Measurements from ENCODE around the gene CDC42. TPM values are rescaled to one million over a fixed set of nuclear protein-coding genes. Genes with fewer than 3 reads are reported as not detected.

CDC42 gene
- total and polyA plus RNA-seq, 2 of the 13 experiments (the other 11 are each of a cell fraction or from before 2014, with no cell fraction given), result 138 to 237 TPM

DNA sequence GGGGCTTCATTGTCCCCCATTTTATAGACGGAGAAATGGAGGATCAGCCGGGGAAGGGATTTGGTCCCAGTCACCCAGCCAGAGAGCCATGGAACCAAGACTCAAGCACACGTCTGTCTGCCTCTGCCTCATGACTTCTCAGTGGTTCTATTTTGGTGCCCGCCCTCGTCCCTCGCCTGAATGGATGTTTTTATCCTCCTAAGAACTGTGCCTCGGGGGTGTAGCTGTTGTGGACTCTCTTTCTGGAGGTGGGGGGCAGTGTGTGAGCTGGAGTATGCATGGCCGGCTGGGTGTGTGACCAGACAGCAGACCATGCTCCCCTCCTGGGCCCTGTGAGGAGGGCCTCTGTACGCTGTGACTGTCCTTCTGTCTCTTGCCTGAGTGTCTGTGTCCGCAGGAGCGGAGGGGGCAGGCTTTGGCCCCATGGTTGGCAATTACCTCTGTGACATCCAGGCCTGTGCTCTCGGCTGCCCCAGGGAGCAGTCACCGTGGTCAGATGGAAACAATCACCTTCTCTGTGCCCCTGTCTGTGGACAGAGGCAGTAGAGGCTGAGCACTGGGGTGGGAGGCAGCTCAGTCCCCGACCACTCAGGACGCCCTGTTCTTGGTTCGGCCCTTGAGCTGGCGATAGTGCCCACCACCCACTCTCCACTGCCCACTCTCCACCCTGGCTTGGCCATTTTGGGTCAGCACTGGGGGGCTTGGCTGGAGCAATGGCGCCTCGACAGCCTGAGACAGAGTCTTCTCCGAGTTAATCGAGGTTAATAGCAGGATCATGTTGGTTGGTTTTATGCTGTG, 70.0 kb downstream of the CDC42 start (continued):
- no peak for TF ChIP-seq AKNA (CRISPR knock-in tag; IDR thresholded peaks at IDR 0.05; ENCODE audit: borderline replicate concordance)
- no peak for TF ChIP-seq ZNF280B (CRISPR knock-in tag; IDR thresholded peaks at IDR 0.05; ENCODE audit: borderline replicate concordance)

GRCh38 chr1:22123071-22123390, 70.5 kb downstream of the CDC42 start:
- no peak for FAIRE-seq
- POLR2A ChIA-PET, result no interaction called here
- Histone ChIP-seq H3K27ac (ENCODE audit: extremely low read length, insufficient read depth, low read length) (no peak overlapping the region), H3K4me2 (ENCODE audit: low read depth, low read length) (no peak overlapping the region), H3K36me3 (replicated peaks in 1 of 2; ENCODE audit: control insufficient read depth in 1 of 2, insufficient read depth in 2 of 2, low read length in 2 of 2) (no peaks in the 10 kb centered on the region; a peak in 1 of 5 replicates), H3K4me1 (ENCODE audit: insufficient read depth, low read length) (no peaks in the 10 kb centered on the region), H2AFZ (ENCODE audit: low read length) (no peak overlapping the region), H3K4me3 (replicated peaks in 1 of 3; ENCODE audit: insufficient read depth in 1 of 3, low read depth in 2 of 3, low read length in 3 of 3) (no peak overlapping the region), H3K79me2 (ENCODE audit: insufficient read depth, low read length) (no peaks in the 10 kb centered on the region), H3K9me3 (ENCODE audit: low read length) (no peaks in the 10 kb centered on the region), H3K27me3 (ENCODE audit: control insufficient read depth in 1 of 2, insufficient read depth in 2 of 2, low read length in 2 of 2) (no peaks in the 10 kb centered on the region; a peak in 1 of 5 replicates), H4K20me1 (ENCODE audit: insufficient read depth, low read length) (0 out of 2 replicates have a peak, but pooled peaks cover 1% of the 10 kb centered on the region), H3K9ac (ENCODE audit: insufficient read depth, low read depth, low read length) (no peak overlapping the region)
- no peak for DNase-seq (ENCODE audit: low spot score)
- CTCF ChIA-PET (ENCODE audit: low intra/inter-chr PET ratio, low total read pairs), result no interaction called here
- ATAC-seq, result no peak
- in situ Hi-C loops (cut with HindIII; ENCODE audit: extremely low pct_ligation_motif_present, low pct_unique_long_range_greater_than_20kb), result no loop called here
- intact Hi-C loops (cut with micrococcal nuclease; ENCODE audit: unreplicated experiment), result no loop called here
- 87% methylated on average over 3 of the region's 8 CpGs for WGBS (ENCODE audit: low lambda C conversion rate)
- no TSS peak for BruUV-seq (replicated peaks)
- TF ChIP-seq YEATS4 (CRISPR knock-in tag; IDR thresholded peaks at IDR 0.05; ENCODE audit: borderline replicate concordance) (no peak), PHF8 (CRISPR knock-in tag; IDR thresholded peaks at IDR 0.05) (no peak), THRA (CRISPR knock-in tag; IDR thresholded peaks at IDR 0.05; ENCODE audit: borderline replicate concordance) (no peak), KLF9 (CRISPR knock-in tag; IDR thresholded peaks at IDR 0.05; ENCODE audit: low read depth) (no peak), CEBPG (CRISPR knock-in tag; IDR thresholded peaks at IDR 0.05) (no peak), ZNF530 (CRISPR knock-in tag; IDR thresholded peaks at IDR 0.05; ENCODE audit: low read depth) (no peak), HOXA7 (CRISPR knock-in tag; IDR thresholded peaks at IDR 0.05) (no peak)
- TF ChIP-seq, protein P1, sequence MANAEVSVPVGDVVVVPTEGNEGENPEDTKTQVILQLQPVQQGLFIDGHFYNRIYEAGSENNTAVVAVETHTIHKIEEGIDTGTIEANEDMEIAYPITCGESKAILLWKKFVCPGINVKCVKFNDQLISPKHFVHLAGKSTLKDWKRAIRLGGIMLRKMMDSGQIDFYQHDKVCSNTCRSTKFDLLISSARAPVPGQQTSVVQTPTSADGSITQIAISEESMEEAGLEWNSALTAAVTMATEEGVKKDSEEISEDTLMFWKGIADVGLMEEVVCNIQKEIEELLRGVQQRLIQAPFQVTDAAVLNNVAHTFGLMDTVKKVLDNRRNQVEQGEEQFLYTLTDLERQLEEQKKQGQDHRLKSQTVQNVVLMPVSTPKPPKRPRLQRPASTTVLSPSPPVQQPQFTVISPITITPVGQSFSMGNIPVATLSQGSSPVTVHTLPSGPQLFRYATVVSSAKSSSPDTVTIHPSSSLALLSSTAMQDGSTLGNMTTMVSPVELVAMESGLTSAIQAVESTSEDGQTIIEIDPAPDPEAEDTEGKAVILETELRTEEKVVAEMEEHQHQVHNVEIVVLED (CRISPR knock-in tag; IDR thresholded peaks at IDR 0.05; ENCODE audit: borderline replicate concordance), result no peak

Data from HepG2 (cell line).